HFFc6 (cell line): Measurements from ENCODE around the gene RHCE. TPM values are rescaled to one million over a fixed set of nuclear protein-coding genes. Genes with fewer than 3 reads are reported as not detected.
"Not testable (repeated sequence)": the region's sequence is repeated elsewhere in the genome, so short reads cannot be mapped to it uniquely, and the experiment has no call there.

Experiments
- DNase-seq: peaks from one replicate; pipeline ENCODE4 v3.0.0-alpha.2; 2018
- H3K27ac Mint-ChIP-seq: 2 replicates; pipeline ENCODE4 v1.8.0; 2020; ENCODE audit warnings: mild to moderate bottlenecking, mixed read lengths
- H3K27me3 Mint-ChIP-seq: 2 replicates; pipeline ENCODE4 v1.8.0; 2021; ENCODE audit warnings: mild to moderate bottlenecking, moderate library complexity, mixed read lengths; ENCODE audit not compliant: insufficient read depth
- H3K36me3 Mint-ChIP-seq: 2 replicates; pipeline ENCODE4 v1.8.0; 2021; ENCODE audit warnings: low read depth, mixed read lengths
- H3K4me1 Mint-ChIP-seq: 2 replicates; pipeline ENCODE4 v1.8.0; 2020; ENCODE audit warnings: low read depth, mixed read lengths
- H3K4me3 Mint-ChIP-seq: 2 replicates; pipeline ENCODE4 v1.8.0; 2020; ENCODE audit warnings: mild to moderate bottlenecking, moderate library complexity, mixed read lengths
- H3K9me3 Mint-ChIP-seq: 2 replicates; pipeline ENCODE4 v1.8.0; 2020; ENCODE audit warnings: mild to moderate bottlenecking, mixed read lengths
- total RNA-seq, 6 experiments: library from RNA; stranded (reverse); fragmentation: NEBNext Ultra II Directional; extraction: Animal tissue kit (Norgen Biotek cat#: 25700); gene quantifications; 2 replicates in 1 of 6; 3 replicates in 5 of 6; pipeline ENCODE4 v1.2.3, GENCODE V29; 2021
- TF ChIP-seq, protein P1 (sequence below): fragments of 200-600 bp; sonication (generic); IDR thresholded peaks from 2 replicates; pipeline ENCODE4 v1.5.0; 2021; ENCODE audit warnings: antibody characterized with exemption, mild to moderate bottlenecking

RHCE gene
- total RNA-seq, 6 experiments from 2014 or later = 0.45 to 1.2 (median 0.54) TPM

GRCh38 chr1:25450891-25451290 lies 30.3 kb upstream of the RHCE start:
- peaks cover 5% of the 10 kb centered on the region; the same call in 1 of the 2 replicates for H3K36me3 Mint-ChIP-seq
- H3K27me3 Mint-ChIP-seq = no peaks in the 10 kb centered on the region
- peak overlapping the region; percentile 14; the same call in 1 of the 2 replicates for H3K27ac Mint-ChIP-seq
- TF ChIP-seq, protein P1, sequence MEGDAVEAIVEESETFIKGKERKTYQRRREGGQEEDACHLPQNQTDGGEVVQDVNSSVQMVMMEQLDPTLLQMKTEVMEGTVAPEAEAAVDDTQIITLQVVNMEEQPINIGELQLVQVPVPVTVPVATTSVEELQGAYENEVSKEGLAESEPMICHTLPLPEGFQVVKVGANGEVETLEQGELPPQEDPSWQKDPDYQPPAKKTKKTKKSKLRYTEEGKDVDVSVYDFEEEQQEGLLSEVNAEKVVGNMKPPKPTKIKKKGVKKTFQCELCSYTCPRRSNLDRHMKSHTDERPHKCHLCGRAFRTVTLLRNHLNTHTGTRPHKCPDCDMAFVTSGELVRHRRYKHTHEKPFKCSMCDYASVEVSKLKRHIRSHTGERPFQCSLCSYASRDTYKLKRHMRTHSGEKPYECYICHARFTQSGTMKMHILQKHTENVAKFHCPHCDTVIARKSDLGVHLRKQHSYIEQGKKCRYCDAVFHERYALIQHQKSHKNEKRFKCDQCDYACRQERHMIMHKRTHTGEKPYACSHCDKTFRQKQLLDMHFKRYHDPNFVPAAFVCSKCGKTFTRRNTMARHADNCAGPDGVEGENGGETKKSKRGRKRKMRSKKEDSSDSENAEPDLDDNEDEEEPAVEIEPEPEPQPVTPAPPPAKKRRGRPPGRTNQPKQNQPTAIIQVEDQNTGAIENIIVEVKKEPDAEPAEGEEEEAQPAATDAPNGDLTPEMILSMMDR = no peak
- no peak overlapping the region for H3K4me3 Mint-ChIP-seq
- H3K4me1 Mint-ChIP-seq = peaks cover 12% of the 10 kb centered on the region
- DNase-seq = no peak
- H3K9me3 Mint-ChIP-seq = no peaks in the 10 kb centered on the region

DNA sequence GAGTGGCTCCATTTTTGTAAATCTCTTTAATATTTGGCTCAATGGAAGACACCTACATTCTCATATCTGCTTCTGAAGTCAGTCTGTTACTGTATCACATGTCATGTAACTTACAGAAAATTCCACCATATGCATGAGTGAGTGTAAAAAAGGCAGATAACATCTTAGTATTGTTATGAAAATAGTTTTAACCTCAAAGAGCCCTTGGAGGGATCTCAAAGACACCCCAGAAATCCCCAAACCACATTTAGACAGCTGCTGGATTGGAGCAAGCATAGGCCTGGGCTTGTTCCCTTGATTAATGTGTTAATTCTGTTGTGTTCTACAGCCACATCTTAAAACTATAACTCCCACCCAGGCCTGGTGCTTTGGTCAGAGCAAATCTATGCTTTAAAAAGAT lies 26.9 kb upstream of the RHCE start:
- H3K27ac Mint-ChIP-seq = no peak overlapping the region
- H3K27me3 Mint-ChIP-seq = no peaks in the 10 kb centered on the region; the same call in 1 of the 2 replicates
- H3K9me3 Mint-ChIP-seq = no peaks in the 10 kb centered on the region
- peaks cover 22% of the 10 kb centered on the region for H3K4me1 Mint-ChIP-seq
- peaks cover 5% of the 10 kb centered on the region; the same call in 1 of the 2 replicates for H3K36me3 Mint-ChIP-seq
- TF ChIP-seq, protein P1 = no peak
- H3K4me3 Mint-ChIP-seq = no peak overlapping the region
- no peak for DNase-seq

GRCh38 chr1:25445993-25446538 lies 25.4 kb upstream of the RHCE start:
- TF ChIP-seq, protein P1 = no peak

GRCh38 chr1:25444604-25445003 lies 24.0 kb upstream of the RHCE start:
- not testable (repeated sequence) for H3K36me3 Mint-ChIP-seq, H3K27me3 Mint-ChIP-seq, DNase-seq, H3K4me3 Mint-ChIP-seq, H3K27ac Mint-ChIP-seq, H3K9me3 Mint-ChIP-seq
- peaks cover 32% of the 10 kb centered on the region for H3K4me1 Mint-ChIP-seq

More at GRCh38 chr1:25445993-25446538, 25.4 kb upstream of the RHCE start:
- Mint-ChIP-seq H3K27me3 (no peaks in the 10 kb centered on the region; the same call in 1 of the 2 replicates), H3K9me3 (no peaks in the 10 kb centered on the region), H3K36me3 (peaks cover 5% of the 10 kb centered on the region; the same call in 1 of the 2 replicates), H3K4me3 (no peak overlapping the region), H3K4me1 (peaks cover 35% of the 10 kb centered on the region), H3K27ac (no peak overlapping the region)
- DNase-seq = no peak

DNA sequence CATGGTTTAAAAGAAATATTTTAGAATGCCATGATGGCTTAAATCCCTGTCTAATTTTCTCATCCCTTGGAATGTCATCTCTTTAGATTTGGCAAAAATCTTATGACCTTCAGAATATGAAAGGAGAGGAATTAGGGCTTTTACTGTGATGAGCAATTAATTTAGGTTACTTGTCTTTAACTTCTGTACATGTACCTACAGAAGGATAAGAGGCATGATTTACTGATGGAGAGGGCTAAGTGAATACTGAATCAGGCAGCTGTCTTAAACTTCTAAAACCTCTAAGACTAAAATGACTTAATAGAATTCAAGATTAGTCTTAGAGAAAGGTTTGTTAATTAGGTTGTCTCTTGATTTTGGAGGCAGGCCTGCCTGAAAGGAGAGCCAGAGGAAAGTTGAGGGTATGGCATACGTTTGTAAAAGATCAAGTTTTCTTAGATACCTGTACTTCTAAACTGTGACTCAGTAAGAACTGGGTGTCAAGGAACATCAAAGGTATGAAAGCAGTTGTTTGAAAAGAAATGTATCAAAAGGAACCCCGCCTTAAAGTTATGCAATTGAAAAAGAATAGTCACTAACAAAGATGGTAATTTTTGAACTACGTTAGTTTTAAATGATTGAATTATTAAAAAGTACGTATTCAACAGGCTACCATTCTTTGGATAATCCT lies 22.5 kb upstream of the RHCE start:
- H3K27ac Mint-ChIP-seq = no peak overlapping the region
- peaks cover 32% of the 10 kb centered on the region for H3K4me1 Mint-ChIP-seq
- H3K4me3 Mint-ChIP-seq = no peak overlapping the region

More for the DNA sequence above, 22.5 kb upstream of the RHCE start:
- Mint-ChIP-seq H3K27me3 (no peaks in the 10 kb centered on the region; the same call in 1 of the 2 replicates), H3K9me3 (no peaks in the 10 kb centered on the region), H3K36me3 (peaks cover 5% of the 10 kb centered on the region)
- TF ChIP-seq, protein P1 = no peak
- DNase-seq = no peak
